ENCODE measurements around the gene PSAT1. TPM values are rescaled to one million over a fixed set of nuclear protein-coding genes. Genes with fewer than 3 reads are reported as not detected.

Gene PSAT1
- total and polyA plus RNA-seq, 2 of the 13 experiments (the other 11 are each of a cell fraction or from before 2014, with no cell fraction given) = 135 to 229 TPM

GRCh38 chr9:78357165-78357873 is 60.4 kb downstream of the PSAT1 start:
- no peaks in the 10 kb centered on the region for H3K79me2 ChIP-seq (ENCODE audit: insufficient read depth, low read length)
- TF ChIP-seq ZBTB25 (CRISPR knock-in tag; IDR thresholded peaks at IDR 0.05) (no peak), SIX1 (CRISPR knock-in tag; IDR thresholded peaks at IDR 0.05; ENCODE audit: borderline replicate concordance) (no peak), ZNF558 (CRISPR knock-in tag; IDR thresholded peaks at IDR 0.05; ENCODE audit: borderline replicate concordance) (no peak), TGIF2 (CRISPR knock-in tag; IDR thresholded peaks at IDR 0.05) (no peak), ZNF564 (CRISPR knock-in tag; IDR thresholded peaks at IDR 0.05) (no peak), KDM1A (CRISPR knock-in tag; IDR thresholded peaks at IDR 0.05) (no peak), ZNF841 (CRISPR knock-in tag; IDR thresholded peaks at IDR 0.05; ENCODE audit: borderline replicate concordance) (no peak)
- TF ChIP-seq, protein P1, sequence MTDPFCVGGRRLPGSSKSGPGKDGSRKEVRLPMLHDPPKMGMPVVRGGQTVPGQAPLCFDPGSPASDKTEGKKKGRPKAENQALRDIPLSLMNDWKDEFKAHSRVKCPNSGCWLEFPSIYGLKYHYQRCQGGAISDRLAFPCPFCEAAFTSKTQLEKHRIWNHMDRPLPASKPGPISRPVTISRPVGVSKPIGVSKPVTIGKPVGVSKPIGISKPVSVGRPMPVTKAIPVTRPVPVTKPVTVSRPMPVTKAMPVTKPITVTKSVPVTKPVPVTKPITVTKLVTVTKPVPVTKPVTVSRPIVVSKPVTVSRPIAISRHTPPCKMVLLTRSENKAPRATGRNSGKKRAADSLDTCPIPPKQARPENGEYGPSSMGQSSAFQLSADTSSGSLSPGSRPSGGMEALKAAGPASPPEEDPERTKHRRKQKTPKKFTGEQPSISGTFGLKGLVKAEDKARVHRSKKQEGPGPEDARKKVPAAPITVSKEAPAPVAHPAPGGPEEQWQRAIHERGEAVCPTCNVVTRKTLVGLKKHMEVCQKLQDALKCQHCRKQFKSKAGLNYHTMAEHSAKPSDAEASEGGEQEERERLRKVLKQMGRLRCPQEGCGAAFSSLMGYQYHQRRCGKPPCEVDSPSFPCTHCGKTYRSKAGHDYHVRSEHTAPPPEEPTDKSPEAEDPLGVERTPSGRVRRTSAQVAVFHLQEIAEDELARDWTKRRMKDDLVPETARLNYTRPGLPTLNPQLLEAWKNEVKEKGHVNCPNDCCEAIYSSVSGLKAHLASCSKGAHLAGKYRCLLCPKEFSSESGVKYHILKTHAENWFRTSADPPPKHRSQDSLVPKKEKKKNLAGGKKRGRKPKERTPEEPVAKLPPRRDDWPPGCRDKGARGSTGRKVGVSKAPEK (CRISPR knock-in tag; IDR thresholded peaks at IDR 0.05; ENCODE audit: borderline replicate concordance) = no peak
- H3K36me3 ChIP-seq (replicated peaks in 1 of 2; ENCODE audit: control insufficient read depth in 1 of 2, insufficient read depth in 2 of 2, low read length in 2 of 2) = no peaks in the 10 kb centered on the region
- intact Hi-C loops (cut with micrococcal nuclease; ENCODE audit: unreplicated experiment) (no loop called here), in situ Hi-C loops (cut with HindIII; ENCODE audit: extremely low pct_ligation_motif_present, low pct_unique_long_range_greater_than_20kb) (no loop called here)
- ATAC-seq (no peak), DNase-seq (ENCODE audit: low spot score) (no peak), FAIRE-seq (no peak)
- ChIA-PET CTCF (ENCODE audit: low intra/inter-chr PET ratio, low total read pairs) (no interaction called here), POLR2A (no interaction called here)
- H4K20me1 ChIP-seq (ENCODE audit: insufficient read depth, low read length) = no peaks in the 10 kb centered on the region
- BruUV-seq (replicated peaks) = no TSS peak
- no peak overlapping the region for H2AFZ ChIP-seq (ENCODE audit: low read length)
- no peak overlapping the region for H3K27ac ChIP-seq (ENCODE audit: extremely low read length, insufficient read depth, low read length)
- peaks cover 19% of the 10 kb centered on the region for H3K4me1 ChIP-seq (ENCODE audit: insufficient read depth, low read length)
- H3K9me3 ChIP-seq (ENCODE audit: low read length) = no peaks in the 10 kb centered on the region
- WGBS (ENCODE audit: low lambda C conversion rate) = no CpG with 5 or more reads among the region's 23 CpGs
- no peak overlapping the region for H3K4me3 ChIP-seq (replicated peaks in 1 of 3; ENCODE audit: insufficient read depth in 1 of 3, low read depth in 2 of 3, low read length in 3 of 3)
- H3K4me2 ChIP-seq (ENCODE audit: low read depth, low read length) = no peak overlapping the region
- H3K9ac ChIP-seq (ENCODE audit: insufficient read depth, low read depth, low read length) = no peak overlapping the region
- no peaks in the 10 kb centered on the region for H3K27me3 ChIP-seq (ENCODE audit: control insufficient read depth in 1 of 2, insufficient read depth in 2 of 2, low read length in 2 of 2)

Measured in HepG2 (cell line).